Esophagus muscularis mucosa (tissue), 4 donors: Measurements from ENCODE around the gene SLC25A25. TPM values are rescaled to one million over a fixed set of nuclear protein-coding genes. Genes with fewer than 3 reads are reported as not detected.

ENCODE experiments used
- DNase-seq: peaks from one replicate; pipeline ENCODE4 v3.0.0-alpha.2; 2017; ENCODE audit errors: extremely low spot score
- H3K27ac ChIP-seq, 4 donors: fragments of 200-600 bp; sonication (generic); replicated peaks in 1 of 4; 1 replicate in 3 of 4; 2 replicates in 1 of 4; pipeline ENCODE4 v1.5.1; 2016 to 2019; ENCODE audit warnings: mild to moderate bottlenecking in 1 of 4
- H3K27me3 ChIP-seq, 4 donors: fragments of 200-600 bp; sonication (generic); one replicate each; pipeline versions ENCODE4 v1.5.1 to v1.6.0; 2016 to 2019
- H3K36me3 ChIP-seq, 4 donors: fragments of 200-600 bp; sonication (generic); one replicate each; pipeline ENCODE4 v1.5.1; 2016 to 2019
- H3K4me1 ChIP-seq, 4 donors: fragments of 200-600 bp; sonication (generic); one replicate each; pipeline ENCODE4 v1.5.1; 2016 to 2019
- H3K4me3 ChIP-seq, 4 donors: fragments of 200-600 bp; sonication (generic); 1 replicate in 2 of 4; 2 replicates in 2 of 4; pipeline ENCODE4 v1.5.1; 2016 to 2019; ENCODE audit warnings: mild to moderate bottlenecking in 4 of 4, moderate library complexity in 1 of 4
- H3K9me3 ChIP-seq, 4 donors: fragments of 200-600 bp; sonication (generic); 1 replicate in 3 of 4; 2 replicates in 1 of 4; pipeline ENCODE4 v1.5.1; 2016 to 2019
- CTCF ChIP-seq, 3 experiments: fragments of 200-600 bp in 2 of 3; fragments of 450-650 bp in 1 of 3; sonication (generic) in 2 of 3; IDR thresholded peaks; one replicate each; pipeline ENCODE4 v1.5.1; 2017 to 2019; ENCODE audit warnings: antibody characterized with exemption in 3 of 3, mild to moderate bottlenecking in 2 of 3, moderate library complexity in 1 of 3
- EP300 ChIP-seq: sonication (generic); formaldehyde crosslinking; IDR thresholded peaks from one replicate; pipeline ENCODE4 v1.6.1; 2017; ENCODE audit warnings: antibody characterized with exemption
- POLR2A ChIP-seq: fragments of 450-650 bp; IDR thresholded peaks from one replicate; pipeline ENCODE4 v1.6.1; 2017; ENCODE audit warnings: antibody characterized with exemption, moderate library complexity, mild to moderate bottlenecking, low read depth
- POLR2AphosphoS5 ChIP-seq, 2 donors: sonication (generic); formaldehyde crosslinking; IDR thresholded peaks; one replicate each; pipeline ENCODE4 v1.6.1; 2017; ENCODE audit warnings: antibody characterized with exemption in 2 of 2
- WGBS: methylation state at CpG from one replicate; pipeline ENCODE4 v1.1.5; 2018; 5-methylcytosine and 5-hydroxymethylcytosine counted together
- intact Hi-C: fragments of 100-400 bp; cut with DNase I; formaldehyde crosslinking; loops from one replicate; pipeline ENCODE4 v1.15.1; 2023
- total RNA-seq, 4 donors: library from RNA; depleted of rRNA; stranded (reverse); fragments of >200 nt; gene quantifications; one replicate each; pipeline versions ENCODE4 v1.1.0 to v1.2.1, GENCODE V29; 2016

The SLC25A25 gene
- total RNA-seq, 4 donors from 2014 or later, result 14.5 to 140 (median 21.3) TPM

DNA sequence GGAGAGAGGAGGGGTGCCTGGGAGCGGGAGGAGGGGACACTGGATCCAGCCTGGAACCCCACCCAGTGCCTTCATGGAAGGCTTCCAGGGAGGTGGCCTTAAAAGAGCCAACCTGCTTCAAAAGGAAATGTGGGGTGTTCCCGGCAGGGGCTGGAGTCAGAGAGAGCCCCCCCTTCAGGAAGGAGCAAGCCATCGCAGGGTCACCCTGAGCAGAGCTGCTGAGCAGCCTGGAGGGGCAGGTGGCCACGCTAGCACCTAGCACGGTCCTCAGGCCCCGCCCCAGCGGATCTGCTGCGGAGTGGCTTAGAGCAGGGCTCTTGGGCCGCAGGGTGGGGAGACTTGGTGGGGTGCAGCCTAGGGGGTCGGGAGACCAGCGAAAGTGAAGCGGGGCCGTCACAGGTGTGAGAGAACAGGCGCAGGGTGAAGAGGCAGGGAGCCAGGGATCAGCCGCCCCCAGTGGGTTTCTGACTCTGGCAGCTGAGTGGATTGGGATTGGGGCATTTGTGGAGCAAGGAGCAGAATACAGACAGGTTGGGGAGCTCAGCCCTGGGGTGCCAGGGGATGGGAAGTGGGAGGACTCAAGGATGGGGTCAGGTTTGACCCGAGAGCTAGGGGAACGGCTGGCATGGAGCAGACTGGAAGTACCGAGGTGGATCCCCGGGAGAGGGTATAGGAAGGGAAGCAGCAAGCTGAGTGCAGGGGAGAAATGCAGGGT lies 82.7 kb downstream of the SLC25A25 start:
- Histone ChIP-seq H3K36me3 (no peaks in the 10 kb centered on the region), H3K27me3 (no peaks in the 10 kb centered on the region), H3K9me3 (no peaks in the 10 kb centered on the region), H3K27ac (no peak overlapping the region), H3K4me1 (peaks cover 7 to 15% (median 9%) of the 10 kb centered on the region in 4 donors), H3K4me3 (no peak overlapping the region)
- DNase-seq, result no peak
- 72% methylated on average over 17 of the region's 19 CpGs for WGBS
- TF ChIP-seq POLR2AphosphoS5 (IDR thresholded peaks at IDR 0.05) (no peak), CTCF (IDR thresholded peaks at IDR 0.05) (no peak), EP300 (no peak), POLR2A (no peak)
- intact Hi-C loops, result no loop called here

- WGBS, result 87% methylated on average over 11 of the region's 18 CpGs
- H3K27ac ChIP-seq, result no peak overlapping the region
- no peak for DNase-seq
Measured at GRCh38 chr9:128151309-128152132, 83.5 kb downstream of the SLC25A25 start.

GRCh38 chr9:128152133-128153059 lies 84.4 kb downstream of the SLC25A25 start:
- 83% methylated on average over 10 of the region's 13 CpGs for WGBS
- Histone ChIP-seq H3K4me3 (no peak overlapping the region), H3K27ac (no peak overlapping the region), H3K4me1 (peaks cover 7 to 15% (median 9%) of the 10 kb centered on the region in 4 donors), H3K27me3 (no peaks in the 10 kb centered on the region), H3K9me3 (no peaks in the 10 kb centered on the region), H3K36me3 (no peaks in the 10 kb centered on the region)
- intact Hi-C loops, result no loop called here
- TF ChIP-seq CTCF (IDR thresholded peaks at IDR 0.05) (no peak), POLR2A (no peak)
- no peak for DNase-seq

More at GRCh38 chr9:128151309-128152132, 83.5 kb downstream of the SLC25A25 start:
- Histone ChIP-seq H3K4me1 (peaks cover 7 to 15% (median 9%) of the 10 kb centered on the region in 4 donors), H3K4me3 (no peak overlapping the region), H3K27me3 (no peaks in the 10 kb centered on the region), H3K36me3 (no peaks in the 10 kb centered on the region), H3K9me3 (no peaks in the 10 kb centered on the region)
- intact Hi-C loops, result no loop called here
- TF ChIP-seq POLR2AphosphoS5 (IDR thresholded peaks at IDR 0.05) (no peak), CTCF (IDR thresholded peaks at IDR 0.05) (no peak), POLR2A (no peak), EP300 (no peak)

GRCh38 chr9:128153060-128153946 lies 85.3 kb downstream of the SLC25A25 start:
- TF ChIP-seq POLR2AphosphoS5 (IDR thresholded peaks at IDR 0.05), result no peak
- TF ChIP-seq EP300, result no peak
- TF ChIP-seq POLR2A, result no peak
- TF ChIP-seq CTCF (IDR thresholded peaks at IDR 0.05), result no peak
- Histone ChIP-seq H3K4me3 (no peak overlapping the region), H3K27me3 (no peaks in the 10 kb centered on the region), H3K4me1 (peaks cover 7 to 15% (median 9%) of the 10 kb centered on the region in 4 donors), H3K27ac (no peak overlapping the region), H3K36me3 (no peaks in the 10 kb centered on the region), H3K9me3 (no peaks in the 10 kb centered on the region)
- 84% methylated on average over 14 of the region's 26 CpGs for WGBS
- DNase-seq, result no peak
- intact Hi-C loops, result no loop called here
